GM13977 (cell line): ENCODE measurements around the gene NKIRAS1.

Source experiments
- DNase-seq: peaks from one replicate; pipeline ENCODE4 v3.0.0; 2012; ENCODE audit warnings: low spot score
- CTCF ChIP-seq: IDR thresholded peaks from 2 replicates; pipeline ENCODE4 v1.5.1; 2012; ENCODE audit warnings: mild to moderate bottlenecking, control low read depth; ENCODE audit not compliant: insufficient read depth; ENCODE audit errors: extremely low read depth, missing control alignments
- in situ Hi-C: fragments of 300-500 bp; cut with MboI; formaldehyde crosslinking; loops from one replicate; pipeline ENCODE4 v1.12.0; 2022; ENCODE audit warnings: low sequenced_read_pairs, low pct_unique_long_range_greater_than_20kb, mixed read lengths, inconsistent platforms; ENCODE audit not compliant: unreplicated experiment

The NKIRAS1 gene

GRCh38 chr3:23942546-23942945 is 25.8 kb upstream of the NKIRAS1 start:
- in situ Hi-C loops = no loop called here
- TF ChIP-seq CTCF = no peak
- no peak for DNase-seq

DNA sequence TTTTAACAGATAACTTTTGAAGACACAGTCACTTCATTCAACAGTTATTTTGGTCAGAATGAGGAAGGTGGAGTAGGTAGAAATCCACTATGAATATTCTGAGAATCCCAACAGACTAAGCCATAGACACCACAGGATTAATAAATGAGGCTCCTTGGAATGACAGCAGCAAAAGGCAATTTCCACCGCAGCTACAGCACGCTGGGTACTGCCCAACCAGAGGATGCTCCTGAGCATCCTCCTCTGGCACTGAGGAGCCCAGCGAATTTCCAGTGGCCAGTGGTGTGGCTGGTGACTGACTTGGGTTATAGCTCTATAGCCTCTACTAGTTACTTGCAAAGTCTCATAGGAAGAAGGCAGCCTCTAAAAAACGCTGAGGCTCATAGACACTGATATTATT is 24.6 kb upstream of the NKIRAS1 start:
- TF ChIP-seq CTCF = no peak
- in situ Hi-C loops = no loop called here
- DNase-seq = no peak

GRCh38 chr3:23940775-23941174 is 24.0 kb upstream of the NKIRAS1 start:
- no peak for TF ChIP-seq CTCF
- no peak for DNase-seq
- in situ Hi-C loops = no loop called here

DNA sequence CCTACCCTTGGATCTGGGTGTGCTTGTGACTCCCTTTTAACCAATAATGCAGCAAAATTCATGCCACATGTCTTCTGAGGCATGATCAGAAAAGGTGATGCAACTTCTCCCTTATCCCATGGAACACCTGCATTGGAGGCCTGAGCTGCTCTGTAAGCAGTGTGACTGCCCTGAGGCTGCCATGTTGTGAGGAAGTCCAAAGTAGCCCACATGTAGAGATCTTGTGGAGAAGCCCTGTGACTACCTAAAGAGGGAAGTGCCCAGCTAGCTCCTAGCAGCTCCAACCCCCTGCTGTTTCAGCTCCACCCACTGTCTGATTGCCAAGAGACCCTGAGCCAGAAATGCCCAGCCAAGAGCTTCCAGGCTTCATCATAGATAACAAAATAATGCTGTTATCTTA is 21.9 kb upstream of the NKIRAS1 start:
- TF ChIP-seq CTCF = no peak
- in situ Hi-C loops = no loop called here
- DNase-seq = no peak

DNA sequence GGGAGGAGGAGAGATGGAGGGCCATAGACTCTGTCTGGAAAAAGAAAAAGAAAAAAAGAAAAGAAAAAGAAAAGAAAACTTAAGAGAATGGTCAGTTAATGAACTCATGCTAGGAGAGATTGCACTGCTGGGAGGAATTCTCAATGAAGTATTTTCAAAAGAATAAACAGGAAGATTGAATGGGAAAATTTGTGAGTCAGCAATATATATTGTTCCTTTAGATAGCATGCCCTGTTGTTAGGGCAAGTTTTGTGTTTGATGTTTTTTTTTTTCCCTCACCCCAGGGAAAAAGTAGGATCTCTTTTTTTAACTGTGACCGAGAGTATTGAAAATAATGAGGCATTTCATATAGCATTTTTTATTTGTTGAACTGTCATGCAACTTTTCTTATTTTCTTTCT is 20.5 kb upstream of the NKIRAS1 start:
- no peak for TF ChIP-seq CTCF
- in situ Hi-C loops = no loop called here
- no peak for DNase-seq

DNA sequence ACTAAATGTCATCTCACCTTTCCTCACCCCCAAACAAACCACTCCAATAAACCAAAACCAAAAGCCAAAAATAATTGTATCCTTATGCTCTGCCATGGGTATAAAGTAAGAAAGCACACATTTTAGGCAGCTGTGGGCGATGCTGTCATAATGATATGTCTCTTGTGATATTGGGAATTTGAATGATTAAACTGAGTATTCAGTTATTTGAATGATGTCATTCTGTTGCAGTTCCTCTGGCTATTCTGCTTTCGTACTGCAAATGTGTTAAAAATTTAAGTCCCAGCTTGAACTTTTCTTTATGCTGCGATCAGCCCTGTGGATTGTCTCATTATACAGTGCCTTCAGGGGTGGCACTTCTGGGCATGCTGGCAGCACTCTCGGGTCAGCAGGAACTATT is 17.5 kb upstream of the NKIRAS1 start:
- in situ Hi-C loops = no loop called here
- DNase-seq = no peak
- TF ChIP-seq CTCF = no peak

DNA sequence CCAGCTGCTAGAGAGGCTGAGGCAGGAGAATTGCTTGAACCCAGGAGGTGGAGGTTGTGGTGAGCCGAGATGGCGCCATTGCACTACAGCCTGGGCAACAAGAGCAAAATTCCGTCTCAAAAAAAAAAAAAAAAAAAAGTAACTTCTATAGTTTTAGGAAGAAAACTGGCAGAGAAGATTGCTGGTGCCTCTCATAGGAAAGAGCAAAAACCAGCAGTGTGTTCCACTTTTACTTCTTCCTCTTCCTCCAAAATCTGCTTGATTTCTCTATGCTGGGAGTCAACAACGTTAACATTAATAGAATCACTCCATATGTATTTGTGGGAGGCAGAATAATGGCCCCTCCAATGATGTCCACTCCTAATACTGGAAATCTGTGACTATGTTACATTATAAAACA is 15.8 kb upstream of the NKIRAS1 start:
- no peak for TF ChIP-seq CTCF
- DNase-seq = no peak
- in situ Hi-C loops = no loop called here
